GM18951 (cell line): ENCODE data around the gene TTC38.

Experiments
- POLR2A ChIP-seq: IDR thresholded peaks from 4 replicates; pipeline ENCODE4 v1.6.1; 2011; ENCODE audit warnings: mild to moderate bottlenecking; ENCODE audit not compliant: insufficient read length, insufficient read depth; ENCODE audit errors: extremely low read depth
- in situ Hi-C: fragments of 300-500 bp; cut with MboI; formaldehyde crosslinking; loops from one replicate; pipeline ENCODE4 v1.12.0; 2022; ENCODE audit warnings: low sequenced_read_pairs, mixed read lengths, inconsistent platforms; ENCODE audit not compliant: unreplicated experiment

The TTC38 gene

GRCh38 chr22:46290121-46290842, 22.5 kb downstream of the TTC38 start:
- in situ Hi-C loops: loop anchor here (10.0 kb wide), 1 partner anchor 145 kb away; no protein-coding TSS in a partner anchor
- TF ChIP-seq POLR2A: no peak

GRCh38 chr22:46290843-46291785, 23.3 kb downstream of the TTC38 start:
- in situ Hi-C loops: loop anchor here (10.0 kb wide), 1 partner anchor 146 kb away; no protein-coding TSS in a partner anchor
- no peak for TF ChIP-seq POLR2A

- in situ Hi-C loops: loop anchor here (10.0 kb wide), 1 partner anchor 147 kb away; no protein-coding TSS in a partner anchor
- TF ChIP-seq POLR2A: no peak
These were observed 24.4 kb downstream of the TTC38 start for GRCh38 chr22:46292173-46292572.

GRCh38 chr22:46292732-46293131, 24.9 kb downstream of the TTC38 start:
- in situ Hi-C loops: loop anchor here (10.0 kb wide), 1 partner anchor 148 kb away; no protein-coding TSS in a partner anchor

GRCh38 chr22:46293577-46294260, 25.9 kb downstream of the TTC38 start:
- in situ Hi-C loops: loop anchor here (10.0 kb wide), 1 partner anchor 149 kb away; no protein-coding TSS in a partner anchor
- TF ChIP-seq POLR2A: no peak

More at GRCh38 chr22:46292732-46293131, 24.9 kb downstream of the TTC38 start:
- TF ChIP-seq POLR2A: no peak

GRCh38 chr22:46294784-46295183, 27.0 kb downstream of the TTC38 start:
- in situ Hi-C loops: loop anchor here (10.0 kb wide), 1 partner anchor 150 kb away; no protein-coding TSS in a partner anchor
- no peak for TF ChIP-seq POLR2A

- TF ChIP-seq POLR2A: no peak
- in situ Hi-C loops: loop anchor here (10.0 kb wide), 1 partner anchor 151 kb away; no protein-coding TSS in a partner anchor
These were observed 27.6 kb downstream of the TTC38 start for GRCh38 chr22:46295277-46295971.

GRCh38 chr22:46296257-46297150, 28.7 kb downstream of the TTC38 start, which contains the start of gene GTSE1:
GTSE1 (plus strand) TSS chr22:46296870; CDS start chr22:46297401, 531 bp downstream.
- TF ChIP-seq POLR2A: peak; percentile 87
- in situ Hi-C loops: loop anchor here (10.0 kb wide), 1 partner anchor 152 kb away; no protein-coding TSS in a partner anchor

- TF ChIP-seq POLR2A: no peak
- in situ Hi-C loops: loop anchor here (10.0 kb wide), 1 partner anchor 152 kb away; no protein-coding TSS in a partner anchor
These were observed 29.5 kb downstream of the TTC38 start for GRCh38 chr22:46297151-46297812.

- in situ Hi-C loops: loop anchor here (10.0 kb wide), 1 partner anchor 154 kb away; no protein-coding TSS in a partner anchor
These were observed 31.3 kb downstream of the TTC38 start for GRCh38 chr22:46299101-46299500.

More at GRCh38 chr22:46299101-46299500, 31.3 kb downstream of the TTC38 start:
- no peak for TF ChIP-seq POLR2A
